Gastrocnemius medialis (tissue), 4 donors: ENCODE data around the gene ARV1.

Experiments used
- CTCF ChIP-seq, 5 experiments: fragments of 450-650 bp in 3 of 5; fragments of 200-600 bp in 2 of 5; sonication (generic) in 2 of 5; IDR thresholded peaks in 4 of 5; conservative IDR thresholded peaks in 1 of 5; 1 replicate in 4 of 5; 2 replicates in 1 of 5; pipeline ENCODE4 v1.5.1; 2016 to 2019; ENCODE audit warnings: antibody characterized with exemption in 5 of 5, mild to moderate bottlenecking in 3 of 5, moderate library complexity in 3 of 5
- POLR2A ChIP-seq, 2 donors: fragments of 450-650 bp; IDR thresholded peaks; one replicate each; pipeline ENCODE4 v1.6.1; 2017; ENCODE audit warnings: antibody characterized with exemption in 2 of 2, mild to moderate bottlenecking in 2 of 2, moderate library complexity in 2 of 2

- TF ChIP-seq CTCF (IDR thresholded peaks at IDR 0.05 in 4 of 5, conservative IDR thresholded peaks at IDR 0.05 in 1 of 5), result no peak
- TF ChIP-seq POLR2A (IDR thresholded peaks at IDR 0.05), result no peak
Measured at GRCh38 chr1:230937371-230937770, 41.5 kb upstream of the ARV1 start.
